H1 (cell line): ENCODE measurements around the gene CCIN. TPM values are rescaled to one million over a fixed set of nuclear protein-coding genes. Genes with fewer than 3 reads are reported as not detected.
A peak's percentile ranks its signal among the peaks of the same experiment; 100 is the strongest.

Experiments used
- CTCF ChIA-PET: fragments of 300-600 bp; sonication (Branson Sonifier 250); formaldehyde crosslinking; loops from one replicate; lab custom pipeline; 2021; ENCODE audit not compliant: partially characterized antibody; lab: Charles Lee
- POLR2A ChIA-PET: fragments of 300-600 bp; sonication (Branson Sonifier 250); formaldehyde crosslinking; loops from one replicate; lab custom pipeline; 2021; ENCODE audit warnings: inconsistent platforms; ENCODE audit not compliant: partially characterized antibody; lab: Charles Lee
- DNase-seq, 2 experiments: peaks; one replicate each; pipeline versions ENCODE4 v3.0.0 to v3.0.0-alpha.2; 2010 to 2022; ENCODE audit warnings: low spot score in 2 of 2, low read depth in 1 of 2, mixed read lengths in 1 of 2
- FAIRE-seq: peaks from 2 replicates; lab custom pipeline; 2011; peaks lifted over from hg19 to GRCh38; lab: Jason Lieb, UNC
- H2AFZ ChIP-seq: 2 replicates; pipeline ENCODE4 v1.8.1; 2012; ENCODE audit warnings: low read length, inconsistent platforms
- H2AK5ac ChIP-seq: 2 replicates; pipeline ENCODE4 v1.6.1; 2013; ENCODE audit warnings: low read depth, low read length
- H2BK120ac ChIP-seq: replicated peaks from 2 replicates; pipeline ENCODE3; 2013; ENCODE audit warnings: low read depth, low read length, inconsistent platforms
- H2BK12ac ChIP-seq: 2 replicates; pipeline ENCODE4 v1.6.1; 2013; ENCODE audit warnings: low read depth, low read length
- H2BK15ac ChIP-seq: 2 replicates; pipeline ENCODE4 v1.6.1; 2013; ENCODE audit warnings: low read length
- H2BK20ac ChIP-seq: 2 replicates; pipeline ENCODE4 v1.6.1; 2013; ENCODE audit warnings: low read length
- H2BK5ac ChIP-seq: 2 replicates; pipeline ENCODE4 v1.6.1; 2013; ENCODE audit warnings: low read depth, low read length
- H3K14ac ChIP-seq: 2 replicates; pipeline ENCODE4 v1.6.1; 2013; ENCODE audit warnings: inconsistent platforms; ENCODE audit not compliant: insufficient read length
- H3K18ac ChIP-seq: 2 replicates; pipeline ENCODE4 v1.6.1; 2013; ENCODE audit warnings: low read length; ENCODE audit errors: extremely low read depth
- H3K23ac ChIP-seq: 2 replicates; pipeline ENCODE4 v1.6.1; 2013; ENCODE audit warnings: inconsistent platforms; ENCODE audit not compliant: insufficient read length
- H3K23me2 ChIP-seq: 2 replicates; pipeline ENCODE4 v1.6.1; 2013; ENCODE audit warnings: low read depth, low read length
- H3K27ac ChIP-seq: 2 replicates; pipeline ENCODE4 v1.6.1; 2011; ENCODE audit warnings: low read depth, low read length, inconsistent platforms
- H3K27me3 ChIP-seq, 4 experiments: replicated peaks in 1 of 4; 1 replicate in 1 of 4; 2 replicates in 3 of 4; pipeline versions ENCODE4 v1.6.1 to v1.8.1; 2011 to 2013; ENCODE audit warnings: low read length in 3 of 4, mild to moderate bottlenecking in 3 of 4, inconsistent platforms in 2 of 4, mixed read lengths in 2 of 4, moderate library complexity in 1 of 4; ENCODE audit not compliant: control insufficient read depth in 3 of 4, insufficient read depth in 3 of 4; ENCODE audit errors: extremely low read depth in 1 of 4
- H3K36me3 ChIP-seq, 4 experiments: 2 replicates each; pipeline versions ENCODE4 v1.6.1 to v1.8.1; 2011 to 2013; ENCODE audit warnings: mild to moderate bottlenecking in 4 of 4, low read length in 3 of 4, moderate library complexity in 2 of 4, control low read depth in 1 of 4, inconsistent platforms in 1 of 4; ENCODE audit not compliant: insufficient read depth in 4 of 4, control insufficient read depth in 2 of 4
- H3K4ac ChIP-seq: replicated peaks from 2 replicates; pipeline ENCODE3; 2013; ENCODE audit warnings: low read length, low read depth, mixed read lengths, inconsistent platforms; ENCODE audit not compliant: insufficient read length
- H3K4me1 ChIP-seq, 4 experiments: replicated peaks in 1 of 4; 1 replicate in 1 of 4; 2 replicates in 3 of 4; pipeline versions ENCODE4 v1.6.1 to v1.8.1; 2011 to 2013; ENCODE audit warnings: low read length in 3 of 4, inconsistent platforms in 2 of 4, mixed read lengths in 1 of 4; ENCODE audit not compliant: insufficient read depth in 4 of 4, control insufficient read depth in 3 of 4
- H3K4me2 ChIP-seq, 2 experiments: 2 replicates each; pipeline versions ENCODE4 v1.6.1 to v1.8.1; 2011 to 2013; ENCODE audit warnings: low read depth in 2 of 2, low read length in 2 of 2, control low read depth in 1 of 2, inconsistent platforms in 1 of 2, mild to moderate bottlenecking in 1 of 2; ENCODE audit not compliant: insufficient read depth in 1 of 2
- H3K4me3 ChIP-seq, 4 experiments: fragments of 200-600, 300-600 bp in 1 of 4; sonication (generic), shearing (Covaris generic), sonication (Bioruptor Twin) in 1 of 4; 2 replicates each; pipeline versions ENCODE4 v1.5.1 to v1.8.1; 2011 to 2016; ENCODE audit warnings: low read length in 4 of 4, low read depth in 3 of 4, control low read depth in 2 of 4, inconsistent platforms in 2 of 4, mild to moderate bottlenecking in 2 of 4, mixed read lengths in 1 of 4, moderate library complexity in 1 of 4; ENCODE audit not compliant: insufficient read depth in 2 of 4; ENCODE audit errors: extremely low read depth in 1 of 4
- H3K56ac ChIP-seq: replicated peaks from 2 replicates; pipeline ENCODE3; 2013; ENCODE audit warnings: low read depth, mild to moderate bottlenecking, mixed read lengths, low read length, inconsistent platforms; ENCODE audit not compliant: insufficient read length
- H3K79me1 ChIP-seq: 2 replicates; pipeline ENCODE4 v1.6.1; 2013; ENCODE audit warnings: low read depth, low read length, control low read depth
- H3K79me2 ChIP-seq, 2 experiments: 2 replicates each; pipeline versions ENCODE4 v1.6.1 to v1.8.1; 2012 to 2013; ENCODE audit warnings: low read length in 2 of 2, mild to moderate bottlenecking in 2 of 2, inconsistent platforms in 1 of 2; ENCODE audit not compliant: insufficient read depth in 2 of 2, control insufficient read depth in 1 of 2
- H3K9ac ChIP-seq, 4 experiments: replicated peaks in 1 of 4; 1 replicate in 1 of 4; 2 replicates in 3 of 4; pipeline versions ENCODE4 v1.6.1 to v1.8.1; 2011 to 2013; ENCODE audit warnings: low read depth in 3 of 4, low read length in 3 of 4, control low read depth in 2 of 4, mild to moderate bottlenecking in 2 of 4, moderate library complexity in 2 of 4, inconsistent platforms in 1 of 4; ENCODE audit errors: extremely low read depth in 1 of 4
- H3K9me3 ChIP-seq, 2 experiments: 2 replicates each; pipeline versions ENCODE4 v1.6.1 to v1.8.1; 2012 to 2013; ENCODE audit warnings: mild to moderate bottlenecking in 2 of 2, moderate library complexity in 2 of 2, control low read depth in 1 of 2, inconsistent platforms in 1 of 2, low read depth in 1 of 2, low read length in 1 of 2, mixed read lengths in 1 of 2; ENCODE audit not compliant: insufficient read depth in 2 of 2
- H4K20me1 ChIP-seq, 2 experiments: replicated peaks in 1 of 2; 2 replicates each; pipeline versions ENCODE3 to v1.8.1; 2011 to 2013; ENCODE audit warnings: inconsistent platforms in 2 of 2, low read length in 2 of 2, mild to moderate bottlenecking in 1 of 2; ENCODE audit not compliant: insufficient read depth in 2 of 2, control insufficient read depth in 1 of 2
- H4K5ac ChIP-seq: 2 replicates; pipeline ENCODE4 v1.6.1; 2013; ENCODE audit warnings: low read length, low read depth, mixed read lengths, inconsistent platforms; ENCODE audit not compliant: insufficient read length
- H4K8ac ChIP-seq: 2 replicates; pipeline ENCODE4 v1.8.0; 2013; ENCODE audit warnings: mild to moderate bottlenecking, moderate library complexity, low read length, inconsistent platforms; ENCODE audit not compliant: insufficient read depth; ENCODE audit errors: extremely low read depth
- H4K91ac ChIP-seq: replicated peaks from 2 replicates; pipeline ENCODE3; 2013; ENCODE audit warnings: low read length, mixed read lengths, inconsistent platforms; ENCODE audit not compliant: insufficient read length
- CBX8 ChIP-seq: fragments of 300-800, 300-1000 bp; sonication (generic); IDR thresholded peaks from 2 replicates; pipeline ENCODE4 v1.7.1; 2016; ENCODE audit warnings: low read depth, low read length, borderline replicate concordance
- FOSL1 ChIP-seq: IDR thresholded peaks from 2 replicates; pipeline ENCODE4 v1.6.1; 2011; ENCODE audit warnings: mild to moderate bottlenecking, low read depth, low read length, moderate library complexity; ENCODE audit not compliant: insufficient read depth
- KDM4A ChIP-seq: IDR thresholded peaks from one replicate; pipeline ENCODE4 v1.7.1; 2012; ENCODE audit warnings: low read depth, mild to moderate bottlenecking, moderate library complexity, low read length, inconsistent platforms; ENCODE audit not compliant: severe bottlenecking
- POLR2A ChIP-seq, 2 experiments: IDR thresholded peaks; 1 replicate in 1 of 2; 2 replicates in 1 of 2; pipeline ENCODE4 v1.6.1; 2011; ENCODE audit warnings: low read depth in 2 of 2, low read length in 2 of 2, mild to moderate bottlenecking in 2 of 2; ENCODE audit errors: control extremely low read depth in 1 of 2
- SIN3A ChIP-seq, 2 experiments: IDR thresholded peaks in 1 of 2; conservative IDR thresholded peaks in 1 of 2; 2 replicates each; pipeline ENCODE4 v1.6.1; 2011 to 2012; ENCODE audit warnings: low read length in 2 of 2, improper control_type of control experiment in 1 of 2, low read depth in 1 of 2, mild to moderate bottlenecking in 1 of 2
- SRF ChIP-seq: IDR thresholded peaks from 2 replicates; pipeline ENCODE4 v1.6.1; 2011; ENCODE audit warnings: mild to moderate bottlenecking, low read depth, low read length, moderate library complexity
- TAF1 ChIP-seq: IDR thresholded peaks from 2 replicates; pipeline ENCODE4 v1.6.1; 2011; ENCODE audit warnings: mild to moderate bottlenecking, low read depth, low read length
- WGBS, 2 experiments: shearing (Covaris generic) in 1 of 2; methylation state at CpG; one replicate each; pipeline versions ENCODE4 v1.1.6 to v1.1.7; 2013 to 2015; ENCODE audit warnings: low lambda C conversion rate in 2 of 2, mixed read lengths in 2 of 2, inconsistent platforms in 1 of 2, low coverage in 1 of 2, missing lambda C conversion rate in 1 of 2; ENCODE audit not compliant: insufficient replicate concordance in 2 of 2, insufficient coverage in 1 of 2, insufficient read length in 1 of 2; ENCODE audit errors: extremely low coverage in 1 of 2, missing lambda C conversion rate in 1 of 2; 5-methylcytosine and 5-hydroxymethylcytosine counted together
- polyA plus RNA-seq, 7 experiments: library from polyadenylated mRNA; depleted of rRNA in 3 of 7; stranded (reverse) in 5 of 7; unstranded in 2 of 7; fragments of >200 nt in 5 of 7; fragments of 200-250 nt in 2 of 7; gene quantifications; 1 replicate in 5 of 7; 2 replicates in 1 of 7; 4 replicates in 1 of 7; pipeline versions ENCODE4 v1.2.1 to v1.2.3, GENCODE V29; 2011 to 2013; ENCODE audit warnings: missing spikeins in 2 of 7, mixed read lengths in 2 of 7
- total RNA-seq: library from RNA; stranded (reverse); fragmentation: NEBNext Ultra II Directional; extraction: Animal tissue kit (Norgen Biotek cat#: 25700); gene quantifications from 2 replicates; pipeline ENCODE4 v1.2.1, GENCODE V29; 2021
- TF ChIP-seq, protein P1 (sequence below), 3 experiments: IDR thresholded peaks; 1 replicate in 2 of 3; 2 replicates in 1 of 3; pipeline versions ENCODE4 v1.5.1 to v1.6.1; 2011; ENCODE audit warnings: low read length in 3 of 3, mild to moderate bottlenecking in 3 of 3, inconsistent platforms in 2 of 3, low read depth in 1 of 3, moderate library complexity in 1 of 3; ENCODE audit not compliant: insufficient read depth in 1 of 3; ENCODE audit errors: control extremely low read depth in 1 of 3

The CCIN gene
- total and polyA plus RNA-seq, 2 of the 8 experiments (the other 6 are each of a cell fraction or from before 2014, with no cell fraction given): 0.19 to 0.21 TPM

DNA sequence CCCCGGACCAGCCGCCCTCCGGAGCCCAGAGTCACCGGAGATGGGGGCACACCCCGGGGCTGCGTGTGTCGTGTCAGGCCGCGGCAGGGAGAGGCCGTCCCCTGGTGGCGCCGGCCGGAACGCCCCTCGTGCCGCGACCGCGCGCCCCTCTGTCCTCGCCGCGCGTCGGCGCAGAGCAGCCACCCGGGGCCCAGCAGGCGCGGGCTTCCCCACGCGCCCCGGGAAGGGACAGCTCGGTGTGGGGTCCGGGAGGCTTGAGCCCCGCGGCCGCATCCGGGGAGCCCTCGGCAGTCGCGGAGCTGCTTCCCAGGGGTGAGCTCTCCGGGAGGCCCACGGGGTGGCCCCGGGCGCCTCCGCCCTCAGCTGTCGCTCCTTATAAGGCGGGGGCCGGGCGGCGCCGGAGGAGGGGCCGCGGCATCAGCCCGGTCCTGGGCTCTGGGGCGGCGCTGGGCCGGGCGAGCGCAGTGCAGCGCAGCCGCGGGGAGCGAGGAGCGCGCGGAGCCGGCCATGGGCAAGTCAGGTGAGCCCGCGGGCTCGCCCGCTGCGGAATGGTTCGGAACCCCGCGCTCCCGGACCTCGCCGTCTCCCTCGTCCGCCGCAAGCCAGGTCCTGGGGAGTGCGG is 32.8 kb upstream of the CCIN start, which contains the start of gene GLIPR2:
Gene GLIPR2, plus strand, starts transcription at position 462 of the 622 bp plus-strand sequence. Its CDS starts 46 bp downstream, at position 508.
- Histone ChIP-seq H3K36me3 (no peaks in the 10 kb centered on the region; a peak in 1 of 8 replicates), H3K4me1 (peaks cover 0 to 15% (median 7%) of the 10 kb centered on the region in 4 experiments; a peak in 6 of 7 replicates), H2AK5ac (no peak within 1 kb of the TSS), H3K9ac (peak within 1 kb of the TSS in 2 of 4 experiments; percentile 34 to 67; a peak in 4 of 7 replicates), H3K18ac (peak within 1 kb of the TSS; percentile 48), H2BK5ac (no peak within 1 kb of the TSS), H3K9me3 (no peaks in the 10 kb centered on the region), H3K27me3 (peaks cover 18 to 58% (median 49%) of the 10 kb centered on the region in 4 experiments), H4K20me1 (peaks cover 3 to 5% of the 10 kb centered on the region in 2 experiments), H4K8ac (peak within 1 kb of the TSS; percentile 63; the same call in 1 of the 2 replicates), H2BK15ac (peak within 1 kb of the TSS; percentile 29; the same call in 1 of the 2 replicates), H2BK20ac (no peak within 1 kb of the TSS), H4K91ac (no peak within 1 kb of the TSS), H2AFZ (peak within 1 kb of the TSS; percentile 18; the same call in 1 of the 2 replicates), H3K23me2 (peaks cover 15% of the 10 kb centered on the region), H3K79me1 (no peaks in the 10 kb centered on the region), H2BK120ac (no peak within 1 kb of the TSS), H3K4me3 (peak within 1 kb of the TSS; percentile 62 to 76 (median 70)), H3K27ac (no peak within 1 kb of the TSS), H4K5ac (no peak within 1 kb of the TSS), H3K14ac (no peak within 1 kb of the TSS), H3K4ac (no peak within 1 kb of the TSS), H3K79me2 (no peaks in the 10 kb centered on the region), H3K4me2 (peak within 1 kb of the TSS; percentile 86 to 93), H3K56ac (no peak within 1 kb of the TSS), H2BK12ac (peak within 1 kb of the TSS; percentile 75), H3K23ac (no peak within 1 kb of the TSS)
- POLR2A ChIA-PET: interaction anchor here (1.1 to 2.6 kb wide), 5 partner anchors 20 to 343 kb away, joined by 3 to 9 read pairs (median 4); partner anchors contain the start of gene CLTA
- DNase-seq (no peak), FAIRE-seq (no peak)
- CTCF ChIA-PET: interaction anchor here (1.1 to 3.0 kb wide), 5 partner anchors 28 to 54 kb away, joined by 4 to 13 read pairs (median 6); partner anchors contain the start of gene CCIN
- 3% methylated on average over 23 of the region's 83 CpGs; no CpG with 5 or more reads in 1 of the 2 experiments for WGBS, 2 experiments
- TF ChIP-seq TAF1 (0 out of 2 replicates have a peak, but pooled peaks have one; percentile 47), SRF (peak; percentile 89), POLR2A (IDR thresholded peaks at IDR 0.05; ENCODE audit: control extremely low read depth in 1 of 2, low read depth in 2 of 2, low read length in 2 of 2) (peak in 1 of 2 experiments; percentile 67; a peak in 2 of 3 replicates), CBX8 (no peak), KDM4A (peak; percentile 77), FOSL1 (no peak), SIN3A (conservative IDR thresholded peaks at IDR 0.05 in 1 of 2, IDR thresholded peaks at IDR 0.05 in 1 of 2; ENCODE audit: low read depth in 1 of 2, low read length in 2 of 2) (0 out of 4 replicates have a peak, but pooled peaks of 1 of the 2 experiments have one; percentile 36)
- TF ChIP-seq, protein P1, sequence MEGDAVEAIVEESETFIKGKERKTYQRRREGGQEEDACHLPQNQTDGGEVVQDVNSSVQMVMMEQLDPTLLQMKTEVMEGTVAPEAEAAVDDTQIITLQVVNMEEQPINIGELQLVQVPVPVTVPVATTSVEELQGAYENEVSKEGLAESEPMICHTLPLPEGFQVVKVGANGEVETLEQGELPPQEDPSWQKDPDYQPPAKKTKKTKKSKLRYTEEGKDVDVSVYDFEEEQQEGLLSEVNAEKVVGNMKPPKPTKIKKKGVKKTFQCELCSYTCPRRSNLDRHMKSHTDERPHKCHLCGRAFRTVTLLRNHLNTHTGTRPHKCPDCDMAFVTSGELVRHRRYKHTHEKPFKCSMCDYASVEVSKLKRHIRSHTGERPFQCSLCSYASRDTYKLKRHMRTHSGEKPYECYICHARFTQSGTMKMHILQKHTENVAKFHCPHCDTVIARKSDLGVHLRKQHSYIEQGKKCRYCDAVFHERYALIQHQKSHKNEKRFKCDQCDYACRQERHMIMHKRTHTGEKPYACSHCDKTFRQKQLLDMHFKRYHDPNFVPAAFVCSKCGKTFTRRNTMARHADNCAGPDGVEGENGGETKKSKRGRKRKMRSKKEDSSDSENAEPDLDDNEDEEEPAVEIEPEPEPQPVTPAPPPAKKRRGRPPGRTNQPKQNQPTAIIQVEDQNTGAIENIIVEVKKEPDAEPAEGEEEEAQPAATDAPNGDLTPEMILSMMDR (IDR thresholded peaks at IDR 0.05; ENCODE audit: control extremely low read depth in 1 of 3, insufficient read depth in 1 of 3, low read depth in 1 of 3, low read length in 3 of 3): peak in 2 of 3 experiments; percentile 15 to 25; a peak in 2 of 4 replicates
